NOMO-1 treated with dmso at 0.1 percent for 144 hours (cell line): ENCODE data around the gene DNAH3.
A peak's percentile ranks its signal among the peaks of the same experiment; 100 is the strongest.
"Not testable (repeated sequence)": the region's sequence is repeated elsewhere in the genome, so short reads cannot be mapped to it uniquely, and the experiment has no call there.

Source experiments
- DNase-seq: peaks from one replicate; lab custom pipeline; 2025; ENCODE audit not compliant: unreplicated experiment; lab: John Stamatoyannopoulos, UW

The DNAH3 gene

GRCh38 chr16:21009815-21010214, 140.8 kb downstream of the DNAH3 start:
- DNase-seq = no peak

- DNase-seq = no peak
Observed at GRCh38 chr16:21005008-21005407, 145.6 kb downstream of the DNAH3 start.

- DNase-seq = no peak
Observed at GRCh38 chr16:21001262-21001661, 149.4 kb downstream of the DNAH3 start.

GRCh38 chr16:20997147-20997546, 153.5 kb downstream of the DNAH3 start:
- DNase-seq = no peak

GRCh38 chr16:20995711-20996110, 154.9 kb downstream of the DNAH3 start:
- DNase-seq = no peak

- not testable (repeated sequence) for DNase-seq
Observed at GRCh38 chr16:20989496-20990070, 161.1 kb downstream of the DNAH3 start.

GRCh38 chr16:20987049-20987448, 163.6 kb downstream of the DNAH3 start:
- DNase-seq = no peak

- DNase-seq = no peak
Observed at GRCh38 chr16:20984019-20984418, 166.6 kb downstream of the DNAH3 start.

- DNase-seq = peak; percentile 25
Observed at GRCh38 chr16:20976576-20976975, 174.1 kb downstream of the DNAH3 start.

GRCh38 chr16:20973201-20973600, 177.4 kb downstream of the DNAH3 start:
- DNase-seq = not testable (repeated sequence)

- no peak for DNase-seq
Observed at GRCh38 chr16:20971401-20971800, 179.2 kb downstream of the DNAH3 start.

- DNase-seq = no peak
Observed at GRCh38 chr16:20969386-20969785, 181.3 kb downstream of the DNAH3 start.

- DNase-seq = no peak
Observed at GRCh38 chr16:20968765-20969164, 181.9 kb downstream of the DNAH3 start.

- DNase-seq = no peak
Observed at GRCh38 chr16:20960899-20961298, 189.7 kb downstream of the DNAH3 start.

- DNase-seq = no peak
Observed at GRCh38 chr16:20957153-20957552, 193.5 kb downstream of the DNAH3 start.

GRCh38 chr16:20956319-20956718, 194.3 kb downstream of the DNAH3 start:
- DNase-seq = no peak

- no peak for DNase-seq
Observed at GRCh38 chr16:20954574-20954973, 196.1 kb downstream of the DNAH3 start.

- DNase-seq = no peak
Observed at GRCh38 chr16:20952139-20952920, 198.3 kb downstream of the DNAH3 start.

GRCh38 chr16:20950294-20950693, 200.4 kb downstream of the DNAH3 start:
- DNase-seq = no peak

GRCh38 chr16:20949660-20950059, 201.0 kb downstream of the DNAH3 start:
- DNase-seq = no peak

GRCh38 chr16:20948444-20948843, 202.2 kb downstream of the DNAH3 start:
- DNase-seq = no peak

GRCh38 chr16:20946015-20946629, 204.5 kb downstream of the DNAH3 start:
- DNase-seq = no peak
